Right kidney (tissue), 1 donor: Measurements from ENCODE around the gene KRTAP4-1.
"Not testable (repeated sequence)": the region's sequence is repeated elsewhere in the genome, so short reads cannot be mapped to it uniquely, and the experiment has no call there.

Experiments
- DNase-seq: peaks from one replicate; pipeline ENCODE4 v3.0.0-alpha.2; 2016

KRTAP4-1 gene

DNA sequence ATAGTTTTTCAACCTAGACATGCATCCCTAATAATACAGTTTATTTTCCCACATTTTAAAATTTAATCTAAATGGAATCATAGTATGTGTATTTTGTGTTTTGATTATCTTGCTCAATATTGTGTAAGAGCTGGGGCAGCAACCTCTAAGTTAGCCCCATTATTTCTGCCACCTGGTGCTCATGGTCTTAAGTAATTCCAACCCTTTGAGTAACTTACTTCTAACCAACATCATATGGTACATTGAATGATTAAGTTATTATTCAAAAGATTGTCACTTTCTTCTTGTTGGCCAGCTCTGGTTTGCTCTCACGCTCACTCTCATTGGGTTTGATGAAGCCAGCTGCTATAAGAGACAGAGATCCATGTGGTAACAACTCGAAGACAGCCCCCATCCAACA lies 12.8 kb downstream of the KRTAP4-1 start:
- no peak for DNase-seq

DNA sequence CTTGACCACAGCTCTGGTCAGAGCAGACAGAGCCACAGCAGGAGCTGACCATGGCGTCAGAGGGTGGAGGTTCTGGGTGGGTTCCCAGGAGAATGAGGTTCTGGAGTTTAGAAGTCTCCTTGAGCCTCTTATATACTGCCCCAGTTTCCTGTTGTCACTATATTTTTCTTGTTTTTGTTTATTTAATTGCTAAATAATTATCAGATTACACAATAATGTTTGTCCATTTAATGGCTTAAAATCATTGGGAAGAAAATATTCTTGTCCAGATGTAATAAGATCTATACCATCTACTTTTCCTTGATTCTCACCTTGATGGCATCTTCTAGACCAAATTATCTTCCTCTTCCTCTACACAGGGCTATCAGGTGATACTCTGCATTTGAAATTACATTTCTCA lies 16.6 kb downstream of the KRTAP4-1 start, which contains the start of gene KRTAP4-3:
KRTAP4-3 (minus strand) TSS at position 101 of the 400 bp plus-strand sequence; CDS start at position 52, 49 bp downstream.
- no peak for DNase-seq

- no peak for DNase-seq
Observed at GRCh38 chr17:41167561-41167960, 17.1 kb downstream of the KRTAP4-1 start.

DNA sequence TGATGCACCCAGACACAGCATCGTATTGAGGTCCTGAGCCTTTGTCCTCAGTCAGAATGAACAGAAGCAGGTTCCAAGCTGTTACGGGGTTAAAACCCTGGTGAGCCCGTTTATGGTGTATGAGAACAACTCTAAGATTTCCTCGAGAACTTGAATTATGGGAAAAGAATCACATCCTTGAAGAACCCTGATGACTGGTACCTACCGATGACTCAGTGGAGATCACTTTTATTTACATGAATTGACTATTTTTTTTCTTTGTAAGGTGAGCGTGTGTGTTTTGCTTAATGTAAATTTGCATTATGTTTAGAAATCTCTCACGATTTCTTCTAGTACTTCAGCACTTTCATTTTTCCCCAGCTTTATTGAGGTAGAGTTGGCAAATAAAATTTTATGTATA lies 20.9 kb downstream of the KRTAP4-1 start:
- no peak for DNase-seq

- no peak for DNase-seq
Observed at GRCh38 chr17:41160648-41161047, 24.1 kb downstream of the KRTAP4-1 start, which contains the start of gene KRTAP4-4. KRTAP4-4 (minus strand) TSS chr17:41160748; CDS start chr17:41160691, 57 bp downstream.

GRCh38 chr17:41160190-41160589 lies 24.5 kb downstream of the KRTAP4-1 start:
- DNase-seq = not testable (repeated sequence)

DNA sequence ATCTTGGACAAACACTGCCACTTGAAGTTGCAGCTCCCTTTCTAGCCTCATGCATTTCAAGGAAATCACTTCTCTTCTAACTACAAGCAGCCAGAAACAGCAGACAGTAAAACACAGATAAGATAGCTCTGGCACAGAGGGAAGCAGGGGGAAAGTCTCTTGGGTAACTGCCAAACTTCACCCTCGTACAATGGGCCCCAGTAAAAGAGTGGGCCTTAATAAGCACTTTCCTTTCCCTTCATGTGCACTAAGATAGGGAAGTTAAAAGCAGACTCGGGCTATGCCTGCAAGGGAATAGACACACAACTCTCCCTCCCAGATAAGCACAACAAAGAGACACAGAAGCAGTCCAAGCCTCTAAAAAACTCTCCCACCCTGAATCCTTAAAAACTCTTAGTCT lies 30.9 kb downstream of the KRTAP4-1 start:
- DNase-seq = no peak

DNA sequence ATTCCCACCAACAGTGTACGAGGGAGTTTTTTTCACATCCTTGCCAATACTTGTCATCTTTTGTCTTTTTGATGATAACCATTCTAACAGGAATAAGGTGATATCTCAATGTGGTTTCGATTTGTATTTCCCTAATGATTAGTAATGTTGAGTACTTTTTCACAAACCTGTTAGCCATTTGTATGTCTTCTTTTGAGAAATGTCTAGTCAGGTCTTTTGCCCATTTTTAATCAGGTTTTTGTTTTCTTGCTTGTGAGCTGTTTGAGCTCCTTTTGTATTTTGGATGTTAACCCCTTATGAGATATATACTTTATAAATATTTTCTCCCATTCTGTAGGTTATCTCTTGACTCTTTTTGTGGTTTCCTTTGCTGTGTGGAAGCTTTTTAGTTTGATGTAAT lies 33.2 kb downstream of the KRTAP4-1 start:
- DNase-seq = no peak

- no peak for DNase-seq
Observed at GRCh38 chr17:41150026-41150425, 34.7 kb downstream of the KRTAP4-1 start.

DNA sequence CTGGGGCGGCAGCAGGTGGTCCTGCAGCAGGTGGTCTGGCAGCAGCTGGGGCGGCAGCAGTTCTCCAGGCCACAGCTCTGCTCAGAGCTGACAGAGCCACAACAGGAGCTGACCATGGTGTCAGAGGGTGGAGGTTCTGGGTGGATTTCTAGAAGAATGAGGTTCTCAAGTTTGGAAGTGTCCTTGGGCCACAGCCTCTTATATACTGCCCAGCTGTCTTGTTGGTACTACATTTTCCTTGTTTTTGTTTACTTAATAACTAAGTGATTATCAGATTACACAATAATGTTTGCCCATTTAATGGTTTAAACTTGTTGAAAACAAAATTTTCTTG lies 35.1 kb downstream of the KRTAP4-1 start, which contains the start of gene KRTAP4-5:
KRTAP4-5 (minus strand) TSS at position 174 of the 334 bp plus-strand sequence; CDS start at position 116, 58 bp downstream.
- DNase-seq = no peak

DNA sequence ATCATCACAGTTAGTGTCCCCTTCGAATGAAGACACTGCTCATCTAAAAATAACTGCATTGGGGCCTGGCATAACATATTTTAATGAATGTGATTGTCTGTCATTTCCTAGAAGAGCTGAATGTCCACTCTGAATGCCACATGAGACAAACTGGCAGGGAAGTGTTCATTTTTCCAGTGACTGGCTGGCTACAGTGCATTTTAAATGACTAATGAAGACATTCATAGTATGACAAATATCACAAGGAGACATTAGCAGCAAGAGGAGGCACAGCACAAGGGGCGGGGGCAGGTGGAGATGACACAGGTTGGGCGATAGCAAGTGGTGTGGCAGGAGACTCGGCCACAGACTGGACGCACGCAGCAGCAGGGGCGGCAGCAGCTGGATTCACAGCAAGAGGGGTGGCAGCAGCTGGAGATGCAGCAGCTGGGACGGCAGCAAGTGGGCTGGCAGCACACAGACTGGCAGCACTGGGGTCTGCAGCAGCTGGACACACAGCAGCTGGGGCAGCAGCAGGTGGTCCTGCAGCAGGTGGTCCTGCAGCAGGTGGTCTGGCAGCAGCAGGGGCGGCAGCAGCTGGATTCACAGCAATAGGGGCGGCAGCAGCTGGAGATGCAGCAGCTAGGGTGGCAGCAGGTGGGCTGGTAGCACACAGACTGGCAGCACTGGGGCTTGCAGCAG lies 35.6 kb downstream of the KRTAP4-1 start:
- not testable (repeated sequence) for DNase-seq

DNA sequence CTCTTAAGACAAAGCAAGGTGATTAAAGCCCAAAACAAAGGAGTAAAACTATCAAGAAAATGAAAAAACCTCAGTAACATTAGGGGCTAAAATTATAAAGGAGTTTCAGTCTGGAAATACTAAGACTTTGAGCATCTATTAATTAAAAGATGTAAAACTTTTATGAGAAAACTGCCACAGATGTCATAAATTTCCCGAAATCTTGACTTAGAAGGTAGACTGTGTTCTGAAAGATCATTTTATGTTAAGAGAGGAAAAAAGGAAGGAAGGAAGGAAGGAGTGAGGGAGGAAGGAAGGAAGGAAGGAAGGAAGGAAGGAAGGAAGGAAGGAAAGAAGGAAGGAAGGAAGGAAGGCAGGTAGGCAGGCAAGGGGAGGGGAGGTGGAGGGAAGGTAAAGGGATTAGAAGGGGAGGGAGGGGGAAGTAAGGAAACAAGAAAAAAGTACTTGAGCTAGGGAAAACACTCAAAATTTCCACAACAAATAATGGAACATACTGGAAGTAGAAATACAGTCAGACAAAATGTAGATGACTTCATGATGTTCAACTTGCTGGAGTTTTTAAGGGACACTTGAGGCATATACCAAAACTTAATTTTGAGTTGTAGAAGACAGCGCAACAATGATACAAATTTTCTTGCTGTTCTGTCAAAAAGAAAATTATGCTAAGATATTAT lies 37.0 kb downstream of the KRTAP4-1 start:
- DNase-seq = no peak

DNA sequence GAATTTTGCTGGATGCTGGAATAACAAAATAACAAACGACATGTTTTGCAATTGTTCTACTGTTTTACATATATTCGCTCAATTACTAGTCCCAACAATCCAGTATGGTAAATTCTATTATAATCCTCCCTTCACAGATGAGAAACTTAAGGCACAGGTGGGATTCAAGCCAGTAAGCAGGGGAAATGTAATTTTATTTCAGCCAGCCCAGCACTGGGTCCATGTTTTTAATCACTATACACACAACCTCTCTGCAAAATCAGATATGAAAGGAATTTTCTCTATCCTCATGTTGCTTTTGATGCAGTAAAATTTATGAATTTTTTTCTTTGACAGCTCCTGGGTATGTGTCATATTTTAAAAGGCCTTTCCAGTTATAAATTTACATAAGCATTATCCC lies 39.5 kb downstream of the KRTAP4-1 start:
- DNase-seq = no peak

- DNase-seq = no peak
Observed at GRCh38 chr17:41144846-41145245, 39.9 kb downstream of the KRTAP4-1 start.

GRCh38 chr17:41141361-41141760 lies 43.4 kb downstream of the KRTAP4-1 start:
- no peak for DNase-seq

- no peak for DNase-seq
Observed at GRCh38 chr17:41140360-41141131, 44.2 kb downstream of the KRTAP4-1 start, which contains the start of gene KRTAP4-6. KRTAP4-6 (minus strand) TSS chr17:41140544; CDS start chr17:41140487, 57 bp downstream.

GRCh38 chr17:41139865-41140264 lies 44.8 kb downstream of the KRTAP4-1 start:
- not testable (repeated sequence) for DNase-seq
